ENCODE results near the gene TENT4A.
A peak's percentile ranks its signal among the peaks of the same experiment; 100 is the strongest.
"Not testable (repeated sequence)": the region's sequence is repeated elsewhere in the genome, so short reads cannot be mapped to it uniquely, and the experiment has no call there.

Gene TENT4A

GRCh38 chr5:6713274-6714225 lies at the start of gene TENT4A:
TENT4A (plus strand) TSS chr5:6713432; CDS start chr5:6713984, 552 bp downstream.
- no peak for DNase-seq

DNA sequence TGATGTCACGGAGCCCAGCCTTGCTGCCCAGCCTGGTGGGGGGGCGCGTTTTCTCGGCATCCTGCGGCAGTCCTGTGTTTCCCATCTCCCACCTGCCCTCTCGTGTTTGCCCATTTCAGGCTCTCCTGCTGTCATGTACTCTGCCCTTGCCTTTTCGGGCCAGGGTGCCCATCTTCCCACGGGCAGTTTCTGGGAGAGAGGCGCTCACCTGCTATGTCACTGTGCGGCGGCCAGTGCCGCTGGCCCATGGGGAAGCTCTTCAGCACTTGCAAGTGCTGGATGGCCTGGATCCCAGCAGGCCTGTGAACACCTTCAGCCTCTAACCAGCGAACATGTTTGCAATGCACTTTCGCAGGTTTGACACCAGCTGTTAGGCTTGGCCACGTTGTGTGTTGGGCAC lies 46.5 kb upstream of the TENT4A start:
- no peak for DNase-seq

- no peak for DNase-seq
Measured at GRCh38 chr5:6667648-6668047, 45.6 kb upstream of the TENT4A start.

DNA sequence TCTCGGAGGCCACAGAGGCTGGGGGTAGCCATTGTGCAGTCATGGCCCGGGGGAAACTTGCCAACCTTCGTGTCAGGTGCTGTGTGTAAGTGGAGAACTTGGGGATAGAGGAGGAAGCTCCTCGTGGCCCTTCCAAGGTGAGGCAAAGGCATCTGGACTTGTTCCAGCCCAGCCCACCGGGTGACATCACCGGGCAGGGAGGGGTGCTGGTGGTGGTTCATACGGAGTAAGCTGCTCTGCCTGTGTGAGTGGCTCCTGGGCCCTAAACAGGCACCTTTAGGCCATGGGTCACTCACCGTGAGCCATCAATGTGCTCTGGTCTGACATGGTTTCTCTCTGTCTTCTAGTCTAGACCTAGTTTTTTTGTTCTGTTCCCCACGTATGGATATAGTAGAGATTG lies 44.5 kb upstream of the TENT4A start:
- not testable (repeated sequence) for DNase-seq

DNA sequence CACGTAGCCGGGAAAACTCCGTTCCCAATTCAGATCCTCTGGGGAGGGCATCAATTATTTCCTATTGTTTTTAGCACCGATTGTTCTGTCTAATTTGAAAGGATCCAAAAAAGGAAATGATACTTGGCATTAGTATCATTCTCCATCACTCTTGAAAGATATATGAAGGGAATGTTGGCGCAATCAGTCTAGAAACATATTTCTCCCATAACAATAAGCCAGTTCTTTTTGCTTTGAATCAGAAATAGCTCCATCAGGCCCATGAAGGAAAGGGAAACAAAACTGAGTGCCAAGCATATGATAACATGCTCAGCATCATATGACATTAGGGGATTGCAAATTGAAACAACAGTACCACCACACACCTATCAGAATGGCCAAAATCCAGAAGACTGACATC lies 40.2 kb upstream of the TENT4A start:
- no peak for DNase-seq

- DNase-seq, result no peak
Measured at GRCh38 chr5:6673963-6674362, 39.3 kb upstream of the TENT4A start.

- peak; percentile 31 for DNase-seq
Measured at GRCh38 chr5:6674421-6674820, 38.8 kb upstream of the TENT4A start.

DNA sequence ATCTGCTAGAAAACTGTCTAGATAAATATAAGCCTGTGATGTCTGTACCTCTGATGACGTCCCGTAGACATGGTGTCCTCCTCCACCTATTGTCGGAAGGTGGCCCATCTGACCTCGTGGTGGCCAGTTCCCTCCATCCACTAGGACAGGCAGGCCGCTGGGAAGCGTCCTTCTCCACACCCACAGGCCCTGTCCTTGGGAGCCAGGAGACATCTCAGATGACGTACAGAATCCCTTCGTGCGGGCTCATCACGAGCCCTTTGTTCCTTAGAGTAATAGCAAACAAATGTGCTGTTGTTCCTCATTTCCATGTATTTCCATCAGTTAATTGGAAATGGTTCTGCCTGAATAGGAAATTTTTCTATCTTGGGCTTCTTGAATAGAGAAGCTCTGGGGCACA lies 38.3 kb upstream of the TENT4A start:
- no peak for DNase-seq

DNA sequence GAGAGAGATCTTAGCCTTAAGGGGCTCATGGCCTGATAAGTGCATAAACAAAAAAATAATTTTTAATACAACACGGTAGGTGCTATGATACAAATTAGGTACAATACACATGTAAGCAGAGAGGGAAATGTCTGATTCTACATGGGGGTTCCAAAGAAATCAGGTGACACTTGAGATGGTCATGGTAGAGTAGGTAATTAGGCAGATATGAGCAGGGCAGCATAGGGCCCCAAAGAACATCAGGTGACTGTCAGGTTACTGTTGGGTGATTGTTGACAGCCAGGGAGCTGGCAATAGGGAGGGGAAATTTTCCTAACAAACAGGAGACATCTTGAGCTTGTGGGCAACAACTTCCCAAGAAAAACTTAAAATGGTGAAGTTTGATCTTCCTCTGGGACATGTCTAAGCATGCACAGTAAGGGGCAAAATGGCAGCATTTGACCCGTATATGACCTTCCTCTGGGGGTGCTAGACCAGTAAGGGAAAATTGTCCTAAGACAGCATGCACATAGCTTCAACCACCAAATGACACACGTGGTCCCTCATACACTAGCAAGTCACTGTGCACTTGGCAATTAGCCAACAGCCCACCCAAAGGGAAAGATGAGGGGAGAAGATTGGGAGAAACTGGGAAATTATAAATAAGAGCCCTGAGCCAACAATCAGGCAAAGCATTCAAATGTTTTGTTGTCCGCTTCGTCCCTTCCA lies 37.3 kb upstream of the TENT4A start:
- no peak for DNase-seq

- DNase-seq, result no peak
Measured at GRCh38 chr5:6676702-6677101, 36.5 kb upstream of the TENT4A start.

GRCh38 chr5:6678385-6678784 lies 34.8 kb upstream of the TENT4A start:
- no peak for DNase-seq

DNA sequence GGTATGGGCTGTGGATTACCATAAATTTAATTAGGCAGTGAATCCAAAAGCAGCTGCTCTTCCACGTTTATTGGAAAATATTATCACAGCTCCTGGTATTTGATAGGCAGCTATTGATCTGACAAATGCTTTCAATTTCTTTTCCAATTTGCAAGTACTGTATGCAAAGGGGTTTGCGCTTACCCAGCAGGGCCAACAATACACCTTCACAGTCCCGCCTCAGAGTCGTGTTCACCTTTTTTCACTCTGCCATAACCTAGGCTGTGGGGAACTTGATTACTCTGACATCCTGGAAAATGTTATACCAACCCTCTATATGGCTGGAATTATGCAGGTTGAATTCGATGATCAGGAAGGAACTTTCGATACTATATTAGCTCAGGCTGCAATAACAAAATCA lies 32.3 kb upstream of the TENT4A start:
- DNase-seq, result no peak

GRCh38 chr5:6681682-6682081 lies 31.6 kb upstream of the TENT4A start:
- no peak for DNase-seq

DNA sequence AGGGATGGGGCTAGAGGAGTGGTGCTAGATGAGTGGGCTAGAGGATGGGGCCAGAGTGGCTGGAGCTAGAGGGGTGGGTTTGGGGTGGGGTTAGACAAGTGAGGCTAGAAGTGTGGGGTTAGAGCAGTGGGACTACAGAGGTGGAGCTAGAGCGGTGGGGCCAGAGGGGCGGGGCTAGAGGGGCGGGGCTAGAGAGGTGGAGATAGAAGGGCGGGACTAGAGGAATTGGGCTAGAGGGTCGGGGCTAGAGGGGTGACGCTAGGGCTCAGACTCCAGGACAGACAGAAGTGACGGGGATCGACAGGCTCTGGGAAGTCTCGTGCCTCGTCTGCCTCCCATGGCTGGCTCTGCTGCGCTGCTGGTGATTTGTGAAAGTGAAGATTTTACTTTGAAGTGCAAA lies 31.0 kb upstream of the TENT4A start:
- no peak for DNase-seq

- DNase-seq, result no peak
Measured at GRCh38 chr5:6683241-6683640, 30.0 kb upstream of the TENT4A start.

DNA sequence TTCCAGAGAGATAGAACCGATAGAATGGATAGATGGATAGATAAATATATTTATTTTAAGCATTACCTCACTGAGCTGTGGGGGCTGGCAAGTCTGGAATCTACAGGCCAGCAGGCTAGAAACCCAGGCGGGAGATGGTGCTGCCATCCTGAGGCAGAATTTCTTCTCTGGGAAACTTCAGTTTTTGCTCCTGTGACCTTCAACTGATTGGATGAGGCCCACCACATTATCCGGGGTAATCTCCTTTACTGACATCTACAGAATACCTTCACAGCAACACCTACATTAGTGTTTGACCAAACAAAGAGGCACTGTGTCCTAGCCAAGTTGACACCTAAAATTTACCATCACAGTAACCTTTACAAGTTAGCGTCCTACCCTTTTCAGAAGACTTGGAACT lies 29.2 kb upstream of the TENT4A start:
- DNase-seq, result no peak

DNA sequence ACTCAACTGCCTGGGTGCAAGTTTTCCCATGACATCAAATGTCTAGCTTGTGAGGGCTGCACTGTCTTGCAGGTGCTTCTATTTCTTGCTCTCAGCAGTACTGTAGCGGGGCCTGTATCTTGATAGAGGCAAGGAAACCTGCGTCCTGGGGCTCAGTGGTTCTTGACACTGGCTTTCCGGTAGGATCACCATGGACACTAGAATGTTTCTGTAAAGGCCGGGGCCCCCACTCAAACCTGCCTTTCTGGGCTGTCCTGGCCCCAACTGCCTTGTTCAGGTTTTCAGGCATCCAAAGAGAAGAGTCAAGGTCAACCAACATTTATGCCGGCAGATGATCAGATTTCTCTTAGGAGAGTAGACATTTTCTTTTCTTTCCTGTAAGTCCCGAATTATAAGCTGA lies 26.7 kb upstream of the TENT4A start:
- no peak for DNase-seq

DNA sequence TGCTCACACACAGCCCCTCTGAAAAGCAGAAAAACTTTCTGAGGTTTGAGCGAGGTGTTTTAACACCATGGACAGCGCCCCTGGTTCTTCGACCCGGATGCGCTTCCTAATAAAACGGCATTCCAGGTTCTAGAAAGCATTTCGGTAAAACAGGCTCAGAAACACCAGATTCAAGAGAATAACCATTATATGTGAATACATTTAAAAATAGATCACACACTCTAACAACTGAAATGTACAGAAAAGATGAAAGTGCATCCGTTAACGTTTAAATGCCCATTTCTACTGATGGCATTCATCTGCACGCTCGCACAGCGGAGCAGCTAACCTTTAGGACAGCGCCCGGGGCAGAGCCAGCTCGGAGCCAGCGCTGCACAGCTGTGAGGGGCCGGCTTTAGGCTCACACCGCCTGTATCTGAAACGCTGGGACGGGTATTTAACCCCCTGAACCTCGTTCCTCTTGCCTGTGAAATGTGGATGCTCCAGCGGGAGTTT lies 26.3 kb upstream of the TENT4A start:
- no peak for DNase-seq

DNA sequence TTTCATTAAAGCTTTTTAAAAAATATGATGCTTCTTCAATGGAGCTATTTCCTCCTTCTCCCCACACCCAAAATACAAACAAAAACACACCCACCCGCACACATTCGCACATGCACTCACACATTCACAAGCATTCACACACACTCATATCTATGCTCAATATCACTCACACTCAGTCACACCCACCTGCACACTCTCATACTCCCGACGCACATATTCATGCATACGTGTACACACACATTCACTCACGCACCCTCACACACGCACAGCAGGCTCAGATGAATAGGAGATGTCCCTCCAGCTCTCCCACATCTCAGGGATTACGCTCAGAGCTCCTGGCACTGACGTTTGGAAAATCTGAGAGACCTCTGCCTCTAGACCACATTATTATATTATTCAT lies 25.7 kb upstream of the TENT4A start:
- no peak for DNase-seq

DNA sequence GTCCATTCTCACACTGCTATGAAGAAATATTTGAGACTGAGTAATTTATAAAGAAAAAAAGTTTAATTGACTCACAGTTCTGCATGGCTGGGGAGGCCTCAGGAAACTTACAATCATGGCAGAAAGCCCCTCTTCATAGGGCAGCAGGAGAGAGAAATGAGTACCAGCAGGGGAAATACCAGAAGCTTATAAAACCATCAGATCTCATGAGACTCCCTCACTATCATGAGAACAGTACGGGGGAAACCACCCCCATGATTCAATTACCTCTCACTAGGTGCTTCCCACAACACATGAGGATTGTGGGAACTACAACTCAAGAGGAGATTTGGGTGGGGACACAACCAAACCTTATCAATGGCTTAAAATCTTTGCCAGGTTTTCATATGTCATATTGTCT lies 20.3 kb upstream of the TENT4A start:
- no peak for DNase-seq

GRCh38 chr5:6698696-6699095 lies 14.5 kb upstream of the TENT4A start:
- DNase-seq, result no peak

DNA sequence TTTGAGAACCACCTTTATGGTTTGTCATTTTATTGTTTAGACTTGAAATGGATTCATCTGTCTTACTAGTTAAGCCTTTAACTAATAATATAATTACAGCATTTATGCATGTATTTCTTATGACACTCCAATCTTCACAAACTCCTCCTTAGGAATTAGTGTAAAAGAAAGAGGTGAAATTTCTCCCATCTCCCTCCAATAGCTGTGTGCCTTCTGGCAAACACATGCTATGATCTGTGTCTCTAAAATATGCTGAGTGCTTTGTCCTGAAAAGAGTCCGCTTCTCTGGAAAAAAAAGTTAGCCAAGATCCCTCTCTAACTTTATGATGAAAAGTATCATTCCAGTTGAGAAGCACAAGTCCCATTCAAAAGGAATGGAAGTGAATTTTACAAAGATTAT lies 13.9 kb upstream of the TENT4A start:
- DNase-seq, result no peak

GRCh38 chr5:6700074-6700684 lies 13.1 kb upstream of the TENT4A start:
- DNase-seq, result no peak

All from DMS79 treated with DMSO at 0.1 percent for 48 hours (cell line).